ENCODE data around the gene SPATA13. TPM values are rescaled to one million over a fixed set of nuclear protein-coding genes. Genes with fewer than 3 reads are reported as not detected.
A peak's percentile ranks its signal among the peaks of the same experiment; 100 is the strongest.

Gene SPATA13
- total and polyA plus RNA-seq, 10 of the 15 experiments (the other 5 are each of a cell fraction or from before 2014, with no cell fraction given), result 2.4 to 11.1 (median 10.2) TPM

- H3K36me3 ChIP-seq (ENCODE audit: control insufficient read depth in 2 of 2, insufficient read depth in 2 of 2, low read length in 1 of 2), result peaks cover 0 to under 1% of the 10 kb centered on the region in 2 experiments; a peak in 2 of 4 replicates
- peak overlapping the region; percentile 38; the same call in 1 of the 2 replicates for H3K27ac ChIP-seq (ENCODE audit: control insufficient read depth, insufficient read depth)
- peak; percentile 30 for DNase-seq (ENCODE audit: low read depth, low spot score)
- 9% methylated on average over 7 of the region's 7 CpGs for WGBS (ENCODE audit: insufficient coverage, insufficient replicate concordance, low lambda C conversion rate, missing lambda C conversion rate)
- H3K4me1 ChIP-seq (ENCODE audit: control insufficient read depth, insufficient read depth, low read length), result peaks cover 20% of the 10 kb centered on the region
- H2AFZ ChIP-seq (ENCODE audit: control insufficient read depth, low read depth, low read length), result peak overlapping the region; percentile 66
- intact Hi-C loops (cut with micrococcal nuclease; ENCODE audit: unreplicated experiment), result no loop called here
- ChIA-PET SMC1A (ENCODE audit: uncharacterized antibody, unreplicated experiment) (interaction anchor here (0.9 to 1.6 kb wide), 2 partner anchors 10 to 16 kb away, joined by 3 to 4 read pairs; no protein-coding TSS in a partner anchor), POLR2A (no interaction called here), CTCF (interaction anchor here (1.1 to 1.4 kb wide), 3 partner anchors 20 to 52 kb away, joined by 3 to 5 read pairs (median 3); no protein-coding TSS in a partner anchor), RAD21 (ENCODE audit: unreplicated experiment) (interaction anchor here (1.1 to 1.7 kb wide), 2 partner anchors 10 to 13 kb away, joined by 3 to 6 read pairs; no protein-coding TSS in a partner anchor)
- FAIRE-seq, result peak; percentile 47
- peaks cover 14% of the 10 kb centered on the region for H3K79me2 ChIP-seq (ENCODE audit: control insufficient read depth, insufficient read depth, low read length)
- no TSS peak for BruUV-seq (replicated peaks)
- no peaks in the 10 kb centered on the region for H3K27me3 ChIP-seq (replicated peaks in 1 of 2; ENCODE audit: control insufficient read depth in 2 of 2, insufficient read depth in 2 of 2, low read length in 1 of 2)
- peak; percentile 81 for ATAC-seq
- no peaks in the 10 kb centered on the region for H4K20me1 ChIP-seq (ENCODE audit: control insufficient read depth, insufficient read depth)
- H3K9ac ChIP-seq (ENCODE audit: control insufficient read depth, insufficient read depth, low read length), result no peak overlapping the region; the same call in 1 of the 2 replicates
- no peak overlapping the region; the same call in 1 of the 2 replicates for H3K4me3 ChIP-seq
- peak overlapping the region; percentile 50 for H3K4me2 ChIP-seq (ENCODE audit: control insufficient read depth, insufficient read depth)
- in situ Hi-C loops (cut with MboI), result no loop called here
- H3K9me3 ChIP-seq (replicated peaks; ENCODE audit: control insufficient read depth, insufficient read depth, low read length), result no peaks in the 10 kb centered on the region
- TF ChIP-seq SRF (IDR thresholded peaks at IDR 0.05; ENCODE audit: low read depth in 2 of 2, low read length in 2 of 2), result no peak
- no peak for TF ChIP-seq EZH2 (IDR thresholded peaks at IDR 0.05; ENCODE audit: borderline replicate concordance, control insufficient read depth, low read depth, low read length)
- peak; percentile 62; the same call in 1 of the 2 replicates for TF ChIP-seq ZNF687 (IDR thresholded peaks at IDR 0.05)
- no peak for TF ChIP-seq EP300 (IDR thresholded peaks at IDR 0.05; ENCODE audit: borderline replicate concordance in 1 of 2, control insufficient read depth in 1 of 2, low read depth in 2 of 2, low read length in 2 of 2)
- no peak for TF ChIP-seq ESRRA (IDR thresholded peaks at IDR 0.05; ENCODE audit: low read length)
- no peak for TF ChIP-seq RBBP5 (conservative IDR thresholded peaks at IDR 0.05)
- no peak for TF ChIP-seq RCOR1 (conservative IDR thresholded peaks at IDR 0.05; ENCODE audit: low read depth, low read length)
- no peak for TF ChIP-seq TCF3 (IDR thresholded peaks at IDR 0.05; ENCODE audit: borderline replicate concordance, insufficient read depth, low read depth, low read length)
- no peak for TF ChIP-seq YY1 (IDR thresholded peaks at IDR 0.05; ENCODE audit: low read depth, low read length)
- TF ChIP-seq MXI1 (IDR thresholded peaks at IDR 0.05; ENCODE audit: low read depth, low read length), result peak; percentile 76
- TF ChIP-seq TBL1XR1 (IDR thresholded peaks at IDR 0.05; ENCODE audit: low read depth, low read length), result peak; percentile 22; the same call in 1 of the 2 replicates
- TF ChIP-seq ZNF207 (IDR thresholded peaks at IDR 0.05; ENCODE audit: borderline replicate concordance), result no peak
- no peak for TF ChIP-seq ZBTB33 (IDR thresholded peaks at IDR 0.05)
- TF ChIP-seq MTA2 (IDR thresholded peaks at IDR 0.05; ENCODE audit: low read depth), result no peak
- TF ChIP-seq HDGF (IDR thresholded peaks at IDR 0.05), result 0 out of 2 replicates have a peak, but pooled peaks have one; percentile 26
- TF ChIP-seq PBX3 (IDR thresholded peaks at IDR 0.05; ENCODE audit: insufficient replicate concordance, low read depth, low read length), result no peak
- no peak for TF ChIP-seq SUZ12 (IDR thresholded peaks at IDR 0.05; ENCODE audit: unreplicated experiment)
These were observed 120.2 kb downstream of the SPATA13 start for GRCh38 chr13:24280720-24281119.

Data from GM12878 (cell line).